Astrocyte (in vitro differentiated cells and primary cell): ENCODE data around the gene KCND2. TPM values are rescaled to one million over a fixed set of nuclear protein-coding genes. Genes with fewer than 3 reads are reported as not detected.

ENCODE experiments used
- DNase-seq: peaks from one replicate; pipeline ENCODE4 v3.0.0-alpha.2; 2010; ENCODE audit warnings: low read depth
- FAIRE-seq: peaks from 2 replicates; lab custom pipeline; 2011; peaks lifted over from hg19 to GRCh38; lab: Jason Lieb, UNC
- H2AFZ ChIP-seq: 2 replicates; pipeline ENCODE4 v1.6.0; 2012; ENCODE audit warnings: low read depth, low read length, inconsistent platforms
- H3K27ac ChIP-seq: 2 replicates; pipeline ENCODE4 v1.5.1; 2011; ENCODE audit warnings: low read depth, low read length, inconsistent platforms
- H3K27me3 ChIP-seq: 2 replicates; pipeline ENCODE4 v1.6.0; 2011; ENCODE audit warnings: low read length, inconsistent platforms; ENCODE audit not compliant: insufficient read depth
- H3K36me3 ChIP-seq: 2 replicates; pipeline ENCODE4 v1.5.1; 2011; ENCODE audit warnings: low read length, inconsistent platforms; ENCODE audit not compliant: insufficient read depth
- H3K4me1 ChIP-seq: 2 replicates; pipeline ENCODE4 v1.5.1; 2011; ENCODE audit warnings: low read length, inconsistent platforms; ENCODE audit not compliant: insufficient read depth
- H3K4me2 ChIP-seq: 2 replicates; pipeline ENCODE4 v1.6.0; 2012; ENCODE audit warnings: low read length, inconsistent platforms
- H3K4me3 ChIP-seq: 2 replicates; pipeline ENCODE4 v1.5.1; 2011; ENCODE audit warnings: low read depth, mild to moderate bottlenecking, low read length, inconsistent platforms; ENCODE audit not compliant: insufficient read depth
- H3K79me2 ChIP-seq: 2 replicates; pipeline ENCODE4 v1.6.0; 2012; ENCODE audit warnings: mild to moderate bottlenecking, low read length, inconsistent platforms; ENCODE audit not compliant: insufficient read depth
- H3K9ac ChIP-seq: 2 replicates; pipeline ENCODE4 v1.6.0; 2012; ENCODE audit warnings: mild to moderate bottlenecking, low read length, inconsistent platforms
- H3K9me3 ChIP-seq: 2 replicates; pipeline ENCODE4 v1.5.1; 2012; ENCODE audit warnings: low read depth, mild to moderate bottlenecking, low read length, inconsistent platforms; ENCODE audit not compliant: insufficient read depth
- H4K20me1 ChIP-seq: 2 replicates; pipeline ENCODE4 v1.6.0; 2012; ENCODE audit warnings: low read length, inconsistent platforms; ENCODE audit not compliant: insufficient read depth
- H3K27ac Mint-ChIP-seq: one replicate; pipeline ENCODE4 v1.8.0; 2021; ENCODE audit warnings: mild to moderate bottlenecking, mixed read lengths; ENCODE audit not compliant: unreplicated experiment
- H3K27me3 Mint-ChIP-seq: one replicate; pipeline ENCODE4 v1.8.0; 2021; ENCODE audit warnings: low read depth, mixed read lengths; ENCODE audit not compliant: unreplicated experiment
- H3K36me3 Mint-ChIP-seq: one replicate; pipeline ENCODE4 v1.8.0; 2021; ENCODE audit warnings: low read depth, mixed read lengths; ENCODE audit not compliant: unreplicated experiment
- H3K4me1 Mint-ChIP-seq: one replicate; pipeline ENCODE4 v1.8.0; 2021; ENCODE audit warnings: low read depth, mixed read lengths; ENCODE audit not compliant: unreplicated experiment
- H3K4me3 Mint-ChIP-seq: one replicate; pipeline ENCODE4 v1.8.0; 2021; ENCODE audit warnings: mild to moderate bottlenecking, moderate library complexity, mixed read lengths; ENCODE audit not compliant: unreplicated experiment
- H3K9me3 Mint-ChIP-seq: one replicate; pipeline ENCODE4 v1.8.0; 2021; ENCODE audit warnings: mild to moderate bottlenecking, mixed read lengths; ENCODE audit not compliant: unreplicated experiment
- CTCF ChIP-seq: IDR thresholded peaks from 2 replicates; pipeline ENCODE4 v1.5.1; 2011; ENCODE audit warnings: low read depth, mild to moderate bottlenecking, inconsistent platforms, low read length, moderate library complexity; ENCODE audit not compliant: insufficient read depth
- EZH2 ChIP-seq: IDR thresholded peaks from 2 replicates; pipeline ENCODE4 v1.6.1; 2012; ENCODE audit warnings: mild to moderate bottlenecking, low read length, inconsistent platforms; ENCODE audit not compliant: insufficient read depth
- total RNA-seq: library from RNA; stranded (reverse); gene quantifications from 2 replicates; pipeline ENCODE4 v1.2.1, GENCODE V29; 2021

KCND2 gene
- total RNA-seq, 1 donor from 2014 or later = 0.30 TPM

- Mint-ChIP-seq H3K27ac (no peak overlapping the region), H3K4me1 (peaks cover 3% of the 10 kb centered on the region), H3K27me3 (no peaks in the 10 kb centered on the region), H3K36me3 (no peaks in the 10 kb centered on the region), H3K4me3 (no peak overlapping the region), H3K9me3 (no peaks in the 10 kb centered on the region)
- no peak overlapping the region for H3K27ac ChIP-seq
- no peaks in the 10 kb centered on the region for H3K36me3 ChIP-seq
- peak; percentile 41 for DNase-seq
- H3K4me1 ChIP-seq = no peaks in the 10 kb centered on the region
- FAIRE-seq = no peak
- H4K20me1 ChIP-seq = no peaks in the 10 kb centered on the region
- H3K27me3 ChIP-seq = no peaks in the 10 kb centered on the region
- no peaks in the 10 kb centered on the region for H3K79me2 ChIP-seq
- H2AFZ ChIP-seq = peak overlapping the region; percentile 29
- peak overlapping the region; percentile 47 for H3K9ac ChIP-seq
- H3K4me2 ChIP-seq = peak overlapping the region; percentile 80
- TF ChIP-seq CTCF = no peak
- TF ChIP-seq EZH2 = no peak
- peak overlapping the region; percentile 47 for H3K4me3 ChIP-seq
- no peaks in the 10 kb centered on the region for H3K9me3 ChIP-seq
Observed at GRCh38 chr7:120740348-120740747, 467.4 kb downstream of the KCND2 start.

GRCh38 chr7:120741371-120742042 is 468.5 kb downstream of the KCND2 start:
- Histone ChIP-seq H3K9ac (no peak overlapping the region), H3K27me3 (no peaks in the 10 kb centered on the region), H3K79me2 (no peaks in the 10 kb centered on the region), H3K4me3 (no peak overlapping the region), H3K36me3 (no peaks in the 10 kb centered on the region), H4K20me1 (no peaks in the 10 kb centered on the region), H3K4me2 (no peak overlapping the region), H3K27ac (no peak overlapping the region), H3K4me1 (no peaks in the 10 kb centered on the region), H2AFZ (no peak overlapping the region), H3K9me3 (no peaks in the 10 kb centered on the region)
- Mint-ChIP-seq H3K36me3 (no peaks in the 10 kb centered on the region), H3K4me1 (peaks cover 3% of the 10 kb centered on the region), H3K27ac (no peak overlapping the region), H3K4me3 (no peak overlapping the region), H3K27me3 (no peaks in the 10 kb centered on the region), H3K9me3 (no peaks in the 10 kb centered on the region)
- FAIRE-seq (no peak), DNase-seq (no peak)
- TF ChIP-seq EZH2 (no peak), CTCF (no peak)

GRCh38 chr7:120742372-120742771 is 469.4 kb downstream of the KCND2 start:
- no peak overlapping the region for H3K27ac Mint-ChIP-seq
- no peak overlapping the region for H3K4me3 ChIP-seq
- FAIRE-seq = no peak

More at GRCh38 chr7:120742372-120742771, 469.4 kb downstream of the KCND2 start:
- H3K4me3 Mint-ChIP-seq = no peak overlapping the region
- no peaks in the 10 kb centered on the region for H3K4me1 ChIP-seq
- no peaks in the 10 kb centered on the region for H4K20me1 ChIP-seq
- H3K4me2 ChIP-seq = no peak overlapping the region
- peaks cover 3% of the 10 kb centered on the region for H3K4me1 Mint-ChIP-seq
- no peak overlapping the region for H3K9ac ChIP-seq
- H3K36me3 ChIP-seq = no peaks in the 10 kb centered on the region
- H3K27me3 Mint-ChIP-seq = no peaks in the 10 kb centered on the region
- no peaks in the 10 kb centered on the region for H3K27me3 ChIP-seq
- DNase-seq = no peak
- H3K79me2 ChIP-seq = no peaks in the 10 kb centered on the region
- H3K9me3 ChIP-seq = no peaks in the 10 kb centered on the region
- peak overlapping the region; percentile 54 for H2AFZ ChIP-seq
- H3K27ac ChIP-seq = no peak overlapping the region
- no peaks in the 10 kb centered on the region for H3K9me3 Mint-ChIP-seq
- no peaks in the 10 kb centered on the region for H3K36me3 Mint-ChIP-seq
- TF ChIP-seq EZH2 (no peak), CTCF (no peak)
